GOT3 (cell line): ENCODE data around the gene SP3.

ENCODE experiments used
- DNase-seq: peaks from one replicate; lab custom pipeline; 2025; ENCODE audit warnings: mixed read lengths; lab: John Stamatoyannopoulos, UW

The SP3 gene

DNA sequence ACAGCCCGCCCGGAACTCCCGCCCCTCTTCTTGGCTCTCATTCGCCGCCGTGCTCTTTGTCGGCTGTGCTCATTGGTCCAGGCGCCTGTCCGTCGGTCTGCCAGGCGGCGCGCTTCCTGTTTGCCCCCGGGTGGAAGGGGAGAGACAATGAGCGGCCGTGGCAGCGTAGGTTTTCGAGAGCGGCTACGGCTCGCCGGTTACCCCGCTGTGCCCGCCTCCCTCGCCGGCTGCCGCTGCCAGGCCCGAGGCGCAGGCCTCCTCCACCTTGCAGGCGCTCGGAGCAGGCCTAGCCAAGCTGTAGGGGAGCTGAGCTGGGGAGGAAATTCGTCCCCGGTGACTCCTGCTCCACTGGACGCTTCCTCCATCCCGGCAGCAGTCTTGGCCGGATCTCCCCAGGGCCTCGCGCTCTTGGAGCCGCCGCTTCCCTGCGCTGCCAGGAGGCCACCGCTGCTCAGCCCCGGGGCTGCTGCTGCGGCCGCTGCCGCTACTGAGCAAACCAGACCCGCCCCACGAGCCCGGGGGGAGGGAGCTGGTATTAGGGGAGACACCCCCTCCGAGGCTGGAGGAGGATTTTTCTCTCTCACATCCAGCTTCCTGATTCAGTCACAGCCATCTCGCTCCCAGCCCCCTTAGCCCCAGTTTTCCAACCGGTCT, at the start of gene SP3:
Gene SP3 (minus strand): TSS at position 2 of the 654 bp plus-strand sequence. CDS start 202 bp downstream, outside the sequence.
- DNase-seq = peak; percentile 87

DNA sequence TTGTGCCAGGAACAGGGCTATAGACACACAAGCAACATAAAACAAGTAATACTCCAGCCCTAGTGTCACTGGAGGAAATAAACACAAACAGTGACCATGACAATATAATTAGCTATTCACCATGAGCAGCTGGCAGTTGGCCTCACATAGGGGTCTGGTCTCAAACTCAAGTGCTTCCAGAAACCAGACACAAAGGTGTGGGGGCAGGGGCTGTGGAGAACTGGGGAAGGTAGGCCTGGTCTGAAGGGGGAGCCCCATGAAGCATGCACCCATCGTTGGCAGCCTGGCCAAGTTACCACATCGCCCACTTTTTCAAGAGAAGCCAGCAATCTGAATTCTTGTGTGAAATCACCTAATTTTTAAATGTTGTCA, 49.5 kb upstream of the SP3 start:
- DNase-seq = no peak

DNA sequence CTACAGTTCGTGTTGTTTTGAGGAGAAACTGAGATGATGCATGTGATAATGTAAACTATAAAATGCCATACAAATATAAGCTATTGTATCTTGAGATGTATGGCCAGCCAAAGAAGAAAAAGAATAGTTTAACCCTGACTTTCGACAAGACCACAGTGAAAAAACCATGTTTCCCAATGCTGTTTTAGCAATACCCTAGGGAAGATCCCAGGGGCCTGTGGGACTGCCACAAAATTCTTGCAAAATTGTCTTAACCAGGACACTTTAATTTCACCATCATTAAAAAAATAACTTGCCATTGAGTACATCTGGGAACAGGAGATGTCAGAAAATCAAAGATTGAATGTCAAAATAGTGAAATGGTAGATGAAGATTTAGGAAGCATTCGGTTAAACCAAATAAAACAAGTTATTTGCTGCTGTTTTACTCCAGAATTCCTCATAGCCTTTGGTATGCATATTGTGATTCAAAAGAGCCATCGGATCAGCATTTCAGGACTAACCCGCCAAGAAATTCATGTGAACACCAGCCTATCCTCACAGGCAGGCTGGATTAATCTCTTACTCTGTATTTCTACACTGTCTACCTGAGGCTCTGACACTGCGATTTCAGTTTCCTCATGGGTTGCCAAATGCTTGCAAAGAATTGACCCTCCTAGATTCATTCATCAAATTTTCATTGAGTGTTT, 49.0 kb upstream of the SP3 start:
- no peak for DNase-seq

DNA sequence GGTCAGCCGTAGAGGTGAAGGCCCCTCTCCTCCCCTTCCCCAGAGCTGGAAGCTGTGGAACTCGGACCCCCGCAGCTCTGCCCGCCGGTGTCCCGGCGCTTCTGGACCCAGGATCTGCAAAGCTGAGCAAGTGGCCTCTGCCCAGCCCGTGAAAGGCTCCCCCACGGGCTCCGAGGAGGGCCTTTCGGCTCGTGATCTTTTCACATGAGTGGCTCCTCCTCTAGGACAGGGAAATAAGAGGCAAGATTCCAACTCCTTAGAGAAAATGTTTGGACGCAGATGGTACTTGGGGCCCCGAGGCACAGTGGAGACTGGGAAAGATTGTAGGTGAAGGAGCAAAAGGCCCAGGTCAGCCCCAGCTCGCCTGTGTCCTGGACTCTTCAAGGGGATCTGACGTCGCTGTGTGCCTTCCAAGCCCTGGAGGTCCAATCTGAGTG, 48.2 kb upstream of the SP3 start:
- no peak for DNase-seq

DNA sequence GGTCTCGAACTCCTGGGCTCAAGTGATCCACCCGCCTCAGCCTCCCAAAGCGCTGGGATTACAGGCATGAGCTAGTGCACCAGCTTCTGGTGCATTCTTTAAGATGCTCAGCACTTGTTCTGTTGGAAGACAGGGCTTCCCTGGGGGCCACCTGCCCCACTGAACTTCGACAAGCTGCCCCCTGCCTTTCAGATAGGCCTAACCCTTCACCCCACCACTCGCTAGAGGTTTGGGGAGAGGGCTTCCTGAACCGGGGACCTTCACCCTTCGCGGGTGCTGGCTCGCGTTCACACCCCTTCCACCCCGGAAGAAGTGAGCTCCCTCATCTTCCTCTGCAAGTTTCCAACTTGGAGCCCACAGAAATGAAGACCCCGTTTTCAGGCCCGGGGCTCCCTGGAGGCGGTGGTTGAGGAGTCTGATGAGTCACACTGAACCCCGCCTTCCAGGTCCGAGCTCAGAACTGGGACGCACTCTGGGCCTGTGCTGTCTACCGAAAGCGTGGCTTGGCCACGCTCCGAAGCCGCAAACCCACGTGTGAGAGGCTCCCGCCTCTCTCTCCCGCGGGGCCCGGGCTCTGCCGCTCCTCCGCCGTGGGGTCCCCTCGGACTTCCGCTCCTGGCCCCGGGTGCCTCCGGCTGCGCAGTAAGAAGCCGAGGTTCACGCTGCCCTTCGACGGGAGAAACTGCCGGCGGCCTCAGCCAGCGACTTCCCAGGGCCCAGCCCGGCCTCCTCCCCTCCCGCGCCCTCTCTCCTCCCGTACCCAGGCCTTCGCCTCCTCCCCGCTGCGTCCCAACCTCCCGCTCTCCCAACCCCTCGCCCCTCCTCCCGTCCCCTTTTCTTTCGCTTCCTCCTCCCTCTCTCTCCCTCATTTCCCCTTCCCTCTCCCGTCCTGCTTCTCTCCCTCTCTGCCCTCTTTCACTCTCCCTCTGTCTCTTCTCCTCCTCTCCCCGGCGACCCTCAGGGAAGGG, 47.5 kb upstream of the SP3 start:
- DNase-seq = no peak

DNA sequence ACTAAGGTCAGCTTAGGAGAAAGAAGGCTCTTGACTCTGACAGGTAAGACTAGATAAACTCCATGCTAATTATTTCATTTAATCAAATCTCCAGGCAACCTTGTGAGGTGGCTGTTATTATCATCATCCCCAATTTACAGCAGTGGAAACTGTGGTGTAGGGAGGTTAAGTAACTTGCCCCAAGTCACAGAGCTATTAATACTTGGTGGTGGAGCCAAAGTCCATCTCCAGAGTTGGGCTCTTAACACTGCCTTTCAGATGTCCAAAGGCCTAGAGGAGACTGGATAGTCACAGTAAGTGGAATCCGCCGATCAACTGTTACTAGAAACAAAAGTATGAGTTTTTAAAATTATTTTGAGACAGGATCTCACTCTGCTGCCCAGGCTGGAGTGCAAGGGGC, 46.6 kb upstream of the SP3 start:
- DNase-seq = no peak

DNA sequence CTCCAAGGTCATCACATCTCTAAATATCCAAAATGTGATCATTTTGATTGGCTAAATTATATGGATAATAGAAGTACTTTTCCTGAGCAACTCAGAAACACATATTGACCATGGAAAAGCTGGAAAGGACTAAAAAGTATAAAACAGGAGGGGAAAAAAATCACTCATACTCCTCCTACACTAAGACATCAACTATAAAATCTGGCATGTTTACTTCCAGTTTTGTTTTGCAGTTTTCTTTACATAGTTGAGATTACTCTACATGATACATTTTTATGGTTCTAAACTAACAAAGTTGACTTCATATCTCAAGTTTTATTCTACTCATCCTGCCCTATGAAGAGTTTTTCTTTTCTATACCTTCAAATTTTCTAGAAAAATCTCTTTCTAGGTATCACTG, 46.0 kb upstream of the SP3 start:
- no peak for DNase-seq

DNA sequence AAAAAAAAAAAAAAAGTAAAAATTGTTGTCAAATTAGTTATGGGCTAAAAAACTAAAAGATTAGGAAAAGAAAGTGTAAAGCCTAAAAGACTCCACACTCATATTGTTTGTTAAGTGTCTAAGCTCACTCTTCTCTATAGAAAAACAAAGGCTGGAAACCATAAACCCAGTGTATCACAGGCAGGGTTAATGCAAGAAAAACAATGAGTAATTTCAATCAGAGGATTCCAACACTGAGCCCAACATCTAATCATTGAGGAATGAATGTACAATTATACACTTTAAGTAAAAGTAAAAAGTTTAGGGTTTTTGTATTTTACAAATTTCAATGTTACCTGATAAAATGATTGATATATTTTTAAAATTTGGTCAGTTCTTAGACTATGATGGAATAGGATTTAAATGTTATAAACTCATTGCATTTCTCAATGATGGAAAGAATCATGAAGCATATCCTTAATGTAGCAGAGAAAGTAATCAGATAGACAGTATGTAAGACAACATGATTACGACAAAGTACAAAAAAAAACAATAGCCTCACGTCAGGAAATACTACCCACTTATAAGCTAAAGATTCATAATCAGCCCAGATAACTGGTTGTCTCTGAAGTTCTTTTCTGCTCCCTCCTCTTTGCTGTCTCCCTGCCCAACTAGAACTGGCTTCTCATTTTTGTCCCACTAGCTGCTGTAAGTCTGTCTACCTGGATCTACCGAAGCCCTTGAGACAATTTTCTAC, 44.5 kb upstream of the SP3 start:
- no peak for DNase-seq

DNA sequence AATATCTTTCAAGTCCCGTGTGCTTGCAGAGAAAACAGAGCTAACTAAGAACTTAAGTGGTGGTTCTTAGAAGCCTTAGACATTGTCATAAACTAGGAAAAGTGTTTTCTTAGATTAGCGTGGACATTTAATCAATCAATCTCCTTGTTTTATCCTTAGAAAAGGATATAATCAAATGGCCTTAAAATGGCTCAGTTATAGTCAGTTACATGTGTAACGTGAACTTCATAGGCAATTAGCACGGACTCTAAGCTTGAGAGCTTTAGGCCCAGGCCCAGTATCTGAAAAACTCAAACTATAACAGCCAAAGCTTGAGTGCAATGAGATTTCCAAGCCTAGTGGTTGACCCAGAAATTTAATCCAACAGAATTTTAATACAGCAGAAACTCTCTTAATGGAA, 43.5 kb upstream of the SP3 start:
- no peak for DNase-seq

DNA sequence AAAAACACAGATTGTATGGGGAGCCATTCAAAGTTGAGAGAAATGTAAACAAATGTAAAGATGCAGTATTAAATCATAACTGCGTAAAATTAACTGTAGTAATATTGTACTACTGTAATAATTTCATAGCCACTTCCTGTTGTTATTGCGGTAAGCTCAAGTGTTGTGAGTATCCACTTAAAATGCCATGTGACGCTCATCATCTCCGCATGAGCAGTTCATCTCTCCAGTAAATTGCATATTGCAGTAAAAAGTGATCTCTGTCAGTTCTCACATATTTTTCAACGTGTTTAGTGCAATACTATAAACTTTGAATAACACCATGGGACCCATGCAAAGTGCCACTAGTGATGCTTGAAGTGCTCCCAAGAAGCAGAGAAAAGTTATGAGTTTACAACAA, 41.8 kb upstream of the SP3 start:
- no peak for DNase-seq

DNA sequence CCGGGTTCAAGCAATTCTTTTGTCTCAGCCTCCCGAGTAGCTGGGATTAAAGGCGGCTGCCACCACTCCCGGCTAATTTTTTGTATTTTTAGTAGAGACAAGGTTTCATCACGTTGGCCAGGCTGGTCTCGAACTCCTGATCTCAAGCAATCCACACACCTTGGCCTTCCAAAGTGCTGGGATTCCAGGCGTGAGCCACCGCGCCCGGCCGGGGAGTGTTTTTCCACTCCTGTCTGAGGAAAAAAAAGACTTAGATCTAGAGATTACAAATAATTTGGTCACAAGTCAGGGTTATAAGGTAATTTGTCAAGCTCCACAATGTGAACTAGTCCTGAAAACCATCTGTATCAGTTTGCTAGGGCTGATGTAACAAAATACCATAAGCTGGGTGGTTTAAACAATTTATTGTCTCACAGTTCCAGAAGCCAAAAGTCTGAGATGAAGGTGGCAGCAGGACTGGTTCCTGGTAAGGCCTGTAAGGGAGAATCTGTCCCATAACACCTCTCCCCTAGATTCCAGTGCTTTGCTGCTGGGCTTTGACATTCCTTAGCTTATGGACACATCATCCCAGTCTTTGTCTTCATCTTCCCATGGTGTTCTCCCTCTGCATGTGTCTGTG, 40.7 kb upstream of the SP3 start:
- no peak for DNase-seq

DNA sequence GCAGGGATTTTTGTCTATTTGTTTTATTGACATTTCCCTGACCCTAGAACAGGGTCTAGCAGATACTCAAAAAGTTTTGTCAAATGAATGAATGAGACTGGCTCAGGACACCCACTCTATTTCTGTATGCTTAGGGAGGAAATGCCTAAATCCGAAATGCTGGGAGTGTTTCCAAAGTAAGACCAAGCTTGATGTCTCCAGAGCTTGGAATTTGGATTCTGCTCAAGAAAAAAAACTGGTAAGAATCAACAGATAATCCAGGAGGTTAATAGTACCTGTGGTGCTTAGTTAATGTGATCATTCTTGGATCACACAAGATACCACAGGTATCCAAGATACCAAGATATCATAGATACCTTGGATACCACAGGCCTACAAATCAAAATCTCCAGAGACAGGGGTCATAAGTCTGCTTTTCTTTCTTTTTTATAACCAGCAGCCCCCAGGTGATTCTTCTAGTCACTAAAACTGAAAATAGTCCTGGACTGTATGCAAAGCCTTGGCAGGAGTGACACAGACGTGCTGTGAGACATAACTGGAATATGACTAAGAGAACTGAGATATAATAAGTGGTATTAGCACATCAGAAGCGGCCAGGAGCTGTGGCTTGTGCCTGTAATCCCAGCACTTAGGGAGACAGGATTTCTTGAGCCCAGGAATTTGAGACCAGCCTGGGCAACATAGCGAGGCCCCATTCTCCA, 39.9 kb upstream of the SP3 start:
- no peak for DNase-seq

DNA sequence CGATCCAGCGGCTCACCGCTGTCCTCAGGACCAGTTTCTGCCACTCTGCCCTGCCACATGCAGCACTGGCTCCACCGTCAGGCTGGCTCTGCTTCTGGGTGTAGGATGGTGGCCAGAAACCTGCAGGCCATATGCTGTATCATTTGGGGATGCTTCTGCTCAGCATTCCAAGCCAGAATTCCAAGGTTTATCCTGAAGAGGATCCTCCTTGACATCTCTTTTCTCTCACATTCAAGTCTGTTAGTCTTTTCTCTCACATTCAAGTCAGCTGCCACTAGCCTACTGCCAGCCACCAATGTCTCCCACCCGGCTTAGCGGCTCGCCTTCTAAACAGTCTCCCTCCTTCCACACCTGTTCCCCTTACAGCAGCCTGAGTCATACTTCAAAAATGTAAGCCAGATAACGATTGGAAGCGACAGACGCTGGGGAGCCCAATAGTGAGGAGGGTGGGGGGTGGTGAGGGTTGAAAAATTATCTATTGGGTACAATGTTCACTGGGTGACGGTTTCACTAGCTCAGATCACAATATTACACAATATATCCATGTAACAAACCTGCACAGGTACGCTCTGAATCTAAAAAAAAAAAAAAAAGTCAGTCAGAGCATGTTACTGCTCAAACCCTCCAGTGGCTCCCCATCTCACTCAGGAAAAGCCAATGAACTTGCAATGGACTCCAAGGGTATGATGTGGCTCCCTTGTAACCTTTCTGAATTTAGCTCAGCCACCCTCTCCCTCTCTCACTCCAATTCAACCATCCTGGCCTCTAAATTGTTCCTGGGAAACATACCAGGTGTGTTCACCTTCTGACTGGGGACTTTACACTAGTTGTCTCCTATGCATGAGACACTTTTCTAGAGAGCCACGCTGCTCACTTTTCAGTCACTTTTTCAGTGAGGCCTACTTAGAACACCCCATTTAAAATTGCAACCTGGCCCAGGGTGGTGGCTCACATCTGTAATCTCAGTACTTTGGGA, 38.8 kb upstream of the SP3 start:
- DNase-seq = no peak

DNA sequence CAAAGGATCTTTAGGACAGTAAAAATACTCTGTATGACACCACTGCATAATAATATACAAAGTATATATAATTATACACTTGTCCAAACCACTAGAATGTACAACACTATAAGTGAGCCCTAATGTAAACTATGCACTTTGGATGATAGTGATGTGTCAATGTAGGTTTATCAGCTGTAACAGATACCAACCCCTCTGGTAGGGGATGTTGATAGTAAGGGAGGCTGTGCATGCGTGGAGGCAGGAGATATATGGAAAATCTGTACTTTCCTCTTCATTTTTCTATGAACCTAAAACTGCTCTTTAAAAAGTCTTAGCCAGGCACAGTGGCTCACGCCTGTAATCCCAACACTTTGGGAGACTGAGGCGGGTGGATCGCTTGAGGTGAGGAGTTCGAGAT, 37.5 kb upstream of the SP3 start:
- DNase-seq = no peak

DNA sequence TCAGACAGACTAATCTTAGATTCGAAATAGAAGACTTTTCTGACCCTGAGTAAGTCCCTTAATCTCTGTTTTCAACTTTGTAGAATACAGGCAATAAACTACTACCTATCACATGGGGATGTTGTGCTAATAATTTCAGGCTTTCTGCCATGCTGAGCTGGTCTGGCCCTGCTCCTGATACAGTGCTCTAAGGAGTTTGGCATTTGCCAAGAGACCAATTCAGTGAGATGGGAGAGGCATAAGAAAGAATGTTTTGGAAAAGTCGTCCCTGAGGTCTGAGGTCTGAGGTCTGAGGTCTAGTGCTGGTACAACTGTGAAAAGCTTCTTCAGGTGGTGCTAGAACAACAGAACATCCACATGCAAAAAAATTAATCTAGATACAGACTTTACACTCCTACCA, 35.9 kb upstream of the SP3 start:
- no peak for DNase-seq

DNA sequence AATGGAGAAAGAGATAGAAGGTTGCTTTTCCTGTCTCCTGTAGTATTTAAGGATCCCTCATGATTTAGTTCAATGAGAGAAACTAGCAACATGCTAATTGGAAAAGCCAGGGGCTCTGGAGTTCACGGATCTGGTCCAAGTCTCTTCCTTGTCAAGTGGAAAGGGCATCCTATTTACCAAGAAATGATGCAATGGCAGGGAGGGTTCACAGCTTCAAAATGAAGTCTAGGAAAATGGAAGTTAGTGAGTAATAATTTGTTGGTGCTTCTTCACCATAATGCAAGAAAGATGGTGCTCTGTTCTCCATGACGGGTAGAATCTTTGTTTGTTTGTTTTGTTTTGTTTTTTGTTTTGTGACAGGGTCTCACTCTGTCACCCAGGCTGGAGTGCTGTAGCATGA, 34.6 kb upstream of the SP3 start:
- DNase-seq = no peak

DNA sequence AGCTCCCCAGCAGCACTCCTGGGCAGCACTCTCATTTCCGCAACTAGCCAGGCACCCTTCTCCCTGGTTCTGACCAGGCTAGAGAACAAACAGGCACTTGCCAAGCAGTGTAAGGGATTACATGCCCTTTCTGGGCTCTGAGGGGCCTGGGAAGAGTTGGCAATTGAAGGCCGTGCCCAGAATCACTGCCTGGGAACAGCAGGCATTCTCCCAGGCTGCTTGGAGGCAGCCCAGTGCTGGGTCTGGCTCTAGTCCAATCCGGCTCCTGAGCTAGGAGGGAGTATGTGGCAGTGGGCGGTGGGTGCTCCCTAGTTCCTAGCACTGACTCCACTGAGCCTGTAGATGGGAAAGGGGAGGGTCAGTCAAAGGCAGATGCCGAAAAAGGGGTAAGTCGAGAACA, 34.1 kb upstream of the SP3 start:
- no peak for DNase-seq

DNA sequence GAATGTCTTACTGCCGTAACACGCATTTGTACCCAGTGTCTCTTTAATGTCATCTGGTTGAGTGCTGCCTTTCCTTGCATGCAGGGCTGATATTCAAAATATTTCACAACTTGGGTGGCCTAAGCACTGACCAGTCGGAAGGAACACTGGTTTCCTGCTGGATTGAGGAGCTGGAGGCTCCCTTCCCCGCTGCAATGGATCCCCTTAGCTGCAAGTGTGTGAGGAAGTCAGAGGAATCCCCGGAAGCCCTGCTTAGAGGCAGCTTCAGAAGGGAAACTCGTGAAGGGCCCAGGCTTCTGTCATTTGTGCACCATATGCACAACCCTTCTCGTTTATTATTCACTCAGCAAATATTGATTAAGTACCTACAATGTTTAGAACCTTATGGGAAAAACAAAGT, 33.2 kb upstream of the SP3 start:
- no peak for DNase-seq

DNA sequence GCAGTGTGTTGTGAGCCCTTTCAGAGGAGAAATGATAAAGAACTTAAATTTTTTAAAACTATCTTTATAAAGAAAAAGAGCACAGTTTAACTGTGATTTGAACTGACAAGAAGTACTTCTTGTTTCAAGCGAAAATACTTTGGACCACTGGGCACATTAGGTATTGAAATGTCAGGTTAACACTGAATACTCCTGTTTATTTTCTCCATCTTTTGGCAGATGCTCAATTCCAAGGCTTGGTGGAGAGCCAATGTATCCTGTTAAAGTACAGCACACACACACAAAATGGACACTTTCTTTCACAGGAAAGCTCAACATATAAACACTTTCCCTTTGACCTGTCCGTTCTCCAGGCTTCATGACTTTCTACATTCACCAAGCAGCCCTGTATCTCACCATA, 32.6 kb upstream of the SP3 start:
- no peak for DNase-seq

DNA sequence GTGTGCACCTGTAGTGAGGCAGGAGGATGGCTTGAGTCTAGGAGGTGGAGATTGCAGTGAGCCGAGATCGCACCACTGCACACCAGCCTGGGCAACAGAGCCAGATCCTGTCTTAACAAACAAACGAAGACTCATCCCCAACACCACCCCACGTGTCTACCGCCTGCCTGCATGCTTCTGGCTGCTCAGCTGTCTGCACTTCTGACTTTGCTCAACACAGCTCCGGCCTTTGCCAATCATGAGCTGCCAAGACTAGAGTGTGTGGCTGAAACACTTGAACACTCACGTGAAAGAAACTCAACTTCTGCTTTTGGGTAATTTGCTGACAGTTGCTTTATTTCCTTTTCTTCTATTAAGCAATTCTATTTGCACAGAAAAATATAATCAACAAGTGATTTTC, 32.1 kb upstream of the SP3 start:
- DNase-seq = no peak
